ENCODE results near the gene ABCB6. TPM values are rescaled to one million over a fixed set of nuclear protein-coding genes. Genes with fewer than 3 reads are reported as not detected.
A peak's percentile ranks its signal among the peaks of the same experiment; 100 is the strongest.
"Not testable (repeated sequence)": the region's sequence is repeated elsewhere in the genome, so short reads cannot be mapped to it uniquely, and the experiment has no call there.

Gene ABCB6
- polyA plus RNA-seq, 4 donors: 32.4 to 40.3 (median 36.8) TPM

- DNase-seq (ENCODE audit: low read depth in 4 of 4, low spot score in 3 of 4): no peak
These were observed 2.8 kb downstream of the ABCB6 start for GRCh38 chr2:219215871-219216534.

- no peak for DNase-seq (ENCODE audit: low read depth in 4 of 4, low spot score in 3 of 4)
These were observed 4.0 kb downstream of the ABCB6 start for GRCh38 chr2:219214786-219215185.

GRCh38 chr2:219214141-219214540 lies 4.6 kb downstream of the ABCB6 start:
- no peak for DNase-seq (ENCODE audit: low read depth in 4 of 4, low spot score in 3 of 4)

- no peak for DNase-seq (ENCODE audit: low read depth in 4 of 4, low spot score in 3 of 4)
These were observed 5.2 kb downstream of the ABCB6 start for GRCh38 chr2:219213486-219214071.

GRCh38 chr2:219213026-219213415 lies 5.7 kb downstream of the ABCB6 start:
- no peak for DNase-seq (ENCODE audit: low read depth in 4 of 4, low spot score in 3 of 4)

GRCh38 chr2:219210886-219211362 lies 7.8 kb downstream of the ABCB6 start:
- no peak for DNase-seq (ENCODE audit: low read depth in 4 of 4, low spot score in 3 of 4)

GRCh38 chr2:219210196-219210885 lies 8.4 kb downstream of the ABCB6 start:
- no peak for DNase-seq (ENCODE audit: low read depth in 4 of 4, low spot score in 3 of 4)

GRCh38 chr2:219209236-219210195 lies 9.2 kb downstream of the ABCB6 start:
- no peak for DNase-seq (ENCODE audit: low read depth in 4 of 4, low spot score in 3 of 4)

- DNase-seq (ENCODE audit: low read depth in 4 of 4, low spot score in 3 of 4): no peak
These were observed 10.6 kb downstream of the ABCB6 start for GRCh38 chr2:219207884-219208740.

- no peak for DNase-seq (ENCODE audit: low read depth in 4 of 4, low spot score in 3 of 4)
These were observed 11.4 kb downstream of the ABCB6 start for GRCh38 chr2:219207134-219207883.

- peak; percentile 91 to 94 (median 93) for DNase-seq (ENCODE audit: low read depth in 4 of 4, low spot score in 3 of 4)
These were observed 12.2 kb downstream of the ABCB6 start, which contains the start of gene ZFAND2B for GRCh38 chr2:219206328-219207133. ZFAND2B (plus strand) TSS chr2:219206782; CDS start chr2:219206988, 206 bp downstream.

- DNase-seq (ENCODE audit: low read depth in 4 of 4, low spot score in 3 of 4): no peak
These were observed 12.8 kb downstream of the ABCB6 start for GRCh38 chr2:219205981-219206327.

- DNase-seq (ENCODE audit: low read depth in 4 of 4, low spot score in 3 of 4): no peak
These were observed 13.6 kb downstream of the ABCB6 start for GRCh38 chr2:219205165-219205538.

GRCh38 chr2:219204425-219205164 lies 14.2 kb downstream of the ABCB6 start:
- no peak for DNase-seq (ENCODE audit: low read depth in 4 of 4, low spot score in 3 of 4)

- DNase-seq (ENCODE audit: low read depth in 4 of 4, low spot score in 3 of 4): not testable (repeated sequence)
These were observed 17.4 kb downstream of the ABCB6 start for GRCh38 chr2:219201331-219201730.

GRCh38 chr2:219200502-219201326 lies 18.0 kb downstream of the ABCB6 start:
- not testable (repeated sequence) for DNase-seq (ENCODE audit: low read depth in 4 of 4, low spot score in 3 of 4)

Data from right renal pelvis (tissue), 4 donors.